NCI-H510A (cell line): Measurements from ENCODE around the gene UPK1B.
"Not testable (repeated sequence)": the region's sequence is repeated elsewhere in the genome, so short reads cannot be mapped to it uniquely, and the experiment has no call there.

Experiments
- DNase-seq: peaks from one replicate; lab custom pipeline; 2025; lab: John Stamatoyannopoulos, UW

Gene UPK1B

DNA sequence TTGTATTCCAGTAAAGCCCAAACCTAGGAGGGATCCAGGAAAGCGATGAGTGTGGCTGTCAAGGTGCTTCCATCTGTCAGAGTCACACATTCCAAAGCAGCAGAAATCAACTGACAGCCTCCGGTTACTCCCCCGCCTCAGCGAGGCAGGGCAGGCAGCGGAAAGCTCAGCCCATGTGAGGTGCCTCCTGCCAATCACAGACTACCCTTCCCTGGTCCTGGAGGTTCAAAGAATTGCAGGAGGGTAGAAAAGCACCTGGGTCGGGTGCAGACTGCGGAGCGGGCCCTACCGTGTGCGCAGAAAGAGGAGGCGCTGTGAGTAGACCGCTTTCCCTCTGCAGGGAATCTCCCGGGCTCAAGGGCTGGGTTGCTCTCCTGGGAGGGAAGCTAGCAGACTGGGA, at the start of gene UPK1B:
TSS of gene UPK1B (plus strand) at position 274 of the 400 bp plus-strand sequence. CDS start 13,144 bp downstream, outside the sequence.
- no peak for DNase-seq

DNA sequence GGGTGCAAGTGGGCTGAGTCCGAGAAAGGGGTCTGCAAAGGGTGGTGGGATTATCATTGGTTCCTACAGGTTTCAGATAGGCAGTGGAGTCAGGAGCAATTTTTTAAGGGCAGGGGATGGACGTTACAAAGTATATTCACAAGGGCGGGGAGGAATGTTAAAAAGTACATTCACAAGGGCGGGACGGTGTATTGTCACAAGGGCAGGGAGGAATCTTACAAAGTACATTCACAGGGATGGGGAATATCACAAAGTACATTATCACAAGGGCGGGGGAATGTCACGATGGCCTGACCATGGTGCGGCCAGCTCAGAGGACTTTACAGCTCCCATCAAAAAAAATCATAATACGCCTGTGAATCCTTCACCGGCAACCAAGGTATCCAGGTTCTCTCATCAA, 48.1 kb upstream of the UPK1B start:
- no peak for DNase-seq

DNA sequence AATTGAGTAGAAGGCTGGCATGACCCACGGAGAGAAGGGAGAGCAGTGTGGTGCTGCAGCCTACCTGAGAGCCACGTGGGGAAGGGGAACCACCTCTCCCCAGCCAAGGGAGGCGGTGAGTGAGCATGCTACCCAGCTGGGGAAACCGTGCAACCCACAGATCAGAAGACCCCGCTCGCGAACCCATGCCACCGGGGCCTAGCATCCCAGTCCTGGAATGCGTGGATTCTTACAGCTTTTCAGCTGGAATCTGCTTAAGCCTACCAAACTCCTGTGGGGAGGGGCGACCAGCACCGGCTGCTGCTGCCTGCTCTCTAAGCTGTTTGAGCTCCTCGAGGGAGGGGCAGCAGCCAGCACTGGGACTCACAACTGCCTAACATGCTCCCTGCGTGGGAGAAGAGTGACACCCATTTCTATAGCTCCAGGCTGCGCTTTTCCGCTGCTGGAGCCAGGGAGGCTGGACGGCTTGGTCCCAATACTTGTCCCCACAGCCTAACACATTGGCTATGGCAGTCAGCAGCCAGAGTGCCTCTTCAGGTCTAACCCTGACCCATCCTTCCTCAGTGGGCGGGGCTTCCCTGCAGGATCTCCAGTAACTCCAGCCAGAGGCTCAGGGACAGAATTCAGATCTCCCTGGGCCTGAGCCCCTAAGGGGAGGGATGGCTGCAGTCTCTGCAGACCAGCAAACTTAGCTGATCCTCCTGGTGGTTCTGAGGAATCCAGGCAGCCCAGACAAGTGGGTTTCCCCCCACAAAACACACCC, 47.5 kb upstream of the UPK1B start:
- DNase-seq, result no peak

DNA sequence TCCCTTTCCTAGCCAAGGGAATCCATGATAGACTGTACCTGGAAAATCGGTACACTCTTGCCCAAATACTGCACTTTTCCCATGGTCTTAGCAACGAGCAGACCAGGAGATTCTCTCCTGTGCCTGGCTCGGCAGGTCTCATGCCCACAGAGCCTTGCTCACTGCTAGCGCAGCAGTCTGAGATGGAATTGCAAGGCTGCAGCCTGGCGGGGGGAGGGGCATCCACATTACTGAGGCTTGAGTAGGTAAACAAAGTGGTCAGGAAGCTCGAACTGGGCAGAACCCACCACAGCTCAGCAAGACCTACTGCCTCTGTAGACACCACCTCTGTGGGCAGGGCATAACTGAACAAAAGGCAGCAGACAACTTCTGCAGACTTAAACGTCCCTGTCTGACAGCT, 43.1 kb upstream of the UPK1B start:
- not testable (repeated sequence) for DNase-seq

DNA sequence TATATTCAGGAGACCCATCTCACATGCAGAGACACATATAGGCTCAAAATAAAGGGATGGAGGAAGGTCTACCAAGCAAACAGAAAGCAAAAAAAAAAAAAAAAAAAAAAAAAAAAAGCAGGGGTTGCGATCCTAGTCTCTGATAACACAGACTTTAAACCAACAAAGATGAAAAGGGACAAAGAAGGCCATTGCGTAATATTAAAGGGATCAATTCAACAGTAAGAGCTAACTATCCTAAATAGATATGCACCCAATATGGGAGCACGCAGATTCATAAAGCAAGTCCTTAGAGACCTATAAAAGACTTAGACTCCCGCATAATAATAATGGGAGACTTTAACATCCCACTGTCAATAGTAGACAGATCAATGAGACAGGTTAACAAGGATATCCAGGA, 41.1 kb upstream of the UPK1B start:
- DNase-seq, result not testable (repeated sequence)

DNA sequence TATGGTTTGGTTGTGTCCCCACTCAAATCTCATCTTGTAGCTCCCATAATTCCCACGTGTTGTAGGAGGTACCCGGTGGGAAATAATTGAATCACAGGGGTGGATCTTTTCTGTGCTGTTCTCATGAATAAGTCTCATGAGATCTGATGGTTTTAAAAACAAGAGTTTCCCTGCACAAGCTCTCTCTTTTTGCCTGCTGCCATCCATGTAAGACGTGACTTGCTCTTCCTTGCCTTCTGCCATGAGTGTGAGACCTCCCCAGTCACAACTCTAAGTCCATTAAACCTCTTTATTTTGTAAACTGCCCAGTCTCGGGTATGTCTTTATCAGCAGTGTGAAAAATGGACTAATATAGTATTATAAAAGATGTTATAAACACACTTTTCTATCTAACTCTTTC, 34.0 kb upstream of the UPK1B start:
- not testable (repeated sequence) for DNase-seq

DNA sequence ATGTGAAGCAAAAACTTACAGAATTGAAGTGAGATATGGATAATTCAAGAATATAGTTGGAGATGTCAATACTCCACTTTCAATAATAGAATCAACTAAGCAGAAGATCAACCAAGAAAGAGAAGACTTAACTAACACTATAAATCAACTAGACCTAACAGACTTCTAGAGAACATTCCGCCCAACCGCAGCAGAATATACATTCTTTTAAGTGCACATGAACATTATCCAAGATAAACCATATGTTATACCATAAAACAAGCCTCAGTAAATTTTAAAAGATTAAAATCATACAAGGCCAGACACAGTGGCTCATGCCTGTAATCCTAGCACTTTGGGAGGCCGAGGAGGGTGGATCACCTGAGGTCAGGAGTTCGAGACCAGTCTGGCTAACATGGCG, 32.9 kb upstream of the UPK1B start:
- DNase-seq, result no peak

DNA sequence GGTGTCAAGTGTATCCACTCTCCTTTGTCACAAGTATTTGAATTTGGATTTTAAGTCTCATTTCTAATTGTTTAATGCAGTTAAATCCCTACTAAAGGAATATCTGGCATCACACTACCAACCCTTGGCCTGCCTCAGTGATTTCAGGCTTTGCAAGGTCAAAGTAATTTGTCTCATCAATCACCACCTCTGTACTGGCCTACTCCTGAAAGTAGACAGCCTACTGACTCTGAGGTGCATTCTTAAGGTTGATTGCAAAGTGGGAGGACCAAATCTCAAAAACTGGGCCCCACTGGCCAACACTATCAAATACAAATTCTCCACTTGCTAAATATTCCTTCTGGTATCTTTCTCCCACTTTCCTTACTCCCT, 28.3 kb upstream of the UPK1B start:
- DNase-seq, result no peak

DNA sequence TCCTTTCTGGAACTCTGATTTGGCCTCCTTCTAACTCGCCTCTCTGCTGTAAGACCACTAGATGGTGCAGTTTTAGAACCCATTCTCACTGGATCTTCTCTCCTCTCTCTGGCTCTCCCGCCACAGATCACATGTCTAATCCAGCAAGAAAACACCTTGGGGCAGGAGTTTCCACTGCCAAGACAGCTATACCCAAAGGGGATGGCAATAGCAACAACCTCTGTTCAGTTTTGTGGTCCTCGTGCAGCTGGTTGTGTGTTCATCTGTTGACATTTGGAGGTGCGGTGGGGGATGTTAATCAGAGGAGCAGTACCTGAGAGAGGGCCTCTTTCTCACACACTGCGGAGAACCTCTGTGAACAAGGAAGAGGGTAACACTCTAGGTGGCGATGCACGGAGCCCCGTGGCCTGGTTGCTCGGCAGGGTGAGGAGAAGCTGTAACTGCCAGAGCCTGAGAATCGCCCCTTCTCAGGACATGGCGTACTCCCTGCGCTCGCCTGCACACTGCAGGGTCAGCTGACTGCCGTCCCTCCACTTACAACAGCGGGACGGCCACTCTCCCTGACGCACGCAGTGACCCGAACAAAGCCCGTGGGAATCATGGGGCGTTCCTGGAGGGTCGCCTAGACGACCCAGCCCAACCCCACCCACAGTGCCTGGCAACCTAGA, 27.8 kb upstream of the UPK1B start, which contains the start of gene TEX55:
TSS of gene TEX55 (plus strand) at position 666 of the 668 bp plus-strand sequence. CDS start 25 bp downstream, outside the sequence.
- DNase-seq, result no peak

DNA sequence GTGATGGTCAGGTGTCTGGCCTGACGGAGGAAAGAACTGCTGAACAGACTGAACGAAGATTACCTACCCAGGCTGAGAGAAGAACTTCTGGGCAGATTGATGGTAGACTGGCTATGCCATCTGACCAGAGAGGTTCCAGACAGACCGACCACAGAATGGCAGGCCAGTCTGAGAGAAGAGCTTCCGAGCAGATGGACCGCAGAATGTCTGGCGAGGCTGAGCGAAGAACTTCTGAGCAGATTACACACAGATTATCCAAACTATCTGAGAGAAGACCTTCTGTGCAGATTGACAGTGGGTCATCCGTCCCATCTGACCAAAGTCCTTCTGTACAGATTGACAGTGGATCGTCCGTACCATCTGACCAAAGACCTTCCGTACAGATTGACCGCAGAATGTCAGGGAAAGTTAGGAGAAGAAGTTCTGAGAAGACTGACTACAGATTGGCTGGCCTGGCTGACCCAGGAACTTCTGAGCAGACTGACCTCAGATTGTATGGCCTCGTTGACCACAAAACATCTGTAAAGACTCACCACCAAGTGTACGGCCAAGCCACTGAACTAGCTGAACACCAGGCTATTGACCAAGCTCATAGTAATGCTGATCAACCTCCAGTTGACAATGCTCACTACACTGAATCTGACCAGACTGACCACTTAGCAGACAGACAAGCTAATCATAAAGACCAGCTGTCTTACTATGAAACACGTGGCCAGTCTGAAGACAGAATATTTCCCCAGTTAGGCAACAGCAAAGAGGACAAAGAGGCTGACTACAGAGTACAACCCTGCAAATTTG, 26.6 kb upstream of the UPK1B start:
- no peak for DNase-seq

DNA sequence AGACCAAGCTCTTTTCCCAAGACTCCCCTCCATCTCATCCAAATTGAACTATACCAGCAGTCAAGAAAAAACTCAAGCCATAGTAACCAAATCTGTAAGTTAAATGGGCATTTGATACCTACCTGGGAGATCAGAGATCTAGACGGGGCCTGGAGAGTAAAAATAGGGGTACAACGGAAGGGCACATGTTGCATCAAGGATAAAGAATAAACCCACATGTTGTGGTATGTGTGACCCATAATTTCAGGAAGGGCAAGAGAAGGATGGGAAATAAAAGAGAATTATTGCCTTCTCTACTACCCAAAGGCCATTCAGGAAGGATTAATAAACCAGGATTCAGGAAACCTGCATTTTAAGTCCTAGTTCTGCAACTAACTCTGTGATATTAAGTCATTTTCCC, 25.9 kb upstream of the UPK1B start:
- DNase-seq, result no peak

DNA sequence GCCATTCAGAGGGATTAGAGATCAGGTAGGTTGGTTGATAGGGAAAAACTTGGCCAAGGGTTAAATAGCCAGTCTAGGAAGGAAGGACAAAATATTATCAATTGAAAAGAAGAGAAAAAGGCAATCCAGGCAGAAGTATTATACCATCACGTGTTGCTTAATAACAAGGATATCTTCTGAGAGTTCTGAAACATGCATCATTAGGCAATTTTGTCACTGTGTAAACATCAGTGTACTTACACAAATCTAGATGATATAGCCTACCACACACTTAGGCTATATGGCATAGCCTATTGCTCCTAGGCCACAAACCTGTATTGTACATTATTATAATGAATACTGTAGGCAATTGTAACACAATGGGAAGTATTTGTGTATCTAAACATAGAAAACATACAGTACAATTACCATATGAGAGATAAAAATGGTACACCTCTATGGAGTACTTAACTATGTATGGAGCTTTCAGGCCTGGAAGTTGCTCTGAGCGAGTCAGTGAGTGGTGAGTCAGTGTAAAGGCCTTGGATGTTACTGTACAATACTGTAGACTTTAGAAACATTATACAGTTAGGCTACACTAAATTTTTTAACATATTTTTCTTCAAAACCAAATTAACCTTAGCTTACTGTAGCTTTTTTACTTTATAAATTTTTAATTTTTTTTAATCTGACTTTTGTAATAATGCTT, 24.8 kb upstream of the UPK1B start:
- DNase-seq, result no peak

DNA sequence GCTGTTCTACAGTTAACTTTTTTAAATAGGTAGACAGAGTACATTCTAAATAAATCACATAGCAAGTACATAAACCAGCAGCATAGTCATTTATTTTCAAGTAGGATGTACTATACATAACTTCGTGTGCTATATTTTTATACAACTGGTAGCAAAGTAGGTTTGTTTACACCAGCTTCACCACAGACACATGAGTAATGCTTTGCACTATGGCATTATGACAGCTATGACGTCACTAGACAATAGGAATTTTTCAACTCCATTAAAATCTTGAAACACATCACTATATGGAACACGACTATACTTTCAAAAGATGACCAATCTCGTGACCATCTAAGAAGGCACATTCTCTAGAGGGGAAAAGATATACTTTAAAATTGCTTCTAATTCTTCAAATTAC, 23.9 kb upstream of the UPK1B start:
- DNase-seq, result no peak

DNA sequence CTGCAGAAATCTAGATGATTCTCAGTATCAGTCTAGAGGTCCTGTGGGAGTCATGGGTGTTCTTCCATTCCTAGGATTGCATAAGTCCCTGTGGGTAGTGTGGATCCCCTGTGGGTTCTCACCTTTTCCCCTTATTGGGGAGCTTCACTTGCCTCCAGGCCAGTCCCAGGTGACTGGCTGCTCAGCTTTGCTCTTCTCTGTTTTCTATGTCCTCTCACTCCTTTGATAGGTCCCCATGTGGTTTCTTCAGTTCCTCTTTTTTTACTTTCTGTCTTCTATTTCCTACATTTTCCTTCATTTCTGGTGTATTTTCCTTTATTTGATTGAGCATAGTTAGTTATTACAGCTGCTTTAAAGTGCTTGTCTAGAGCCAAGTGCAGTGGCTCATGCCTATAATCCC, 16.5 kb upstream of the UPK1B start:
- no peak for DNase-seq

DNA sequence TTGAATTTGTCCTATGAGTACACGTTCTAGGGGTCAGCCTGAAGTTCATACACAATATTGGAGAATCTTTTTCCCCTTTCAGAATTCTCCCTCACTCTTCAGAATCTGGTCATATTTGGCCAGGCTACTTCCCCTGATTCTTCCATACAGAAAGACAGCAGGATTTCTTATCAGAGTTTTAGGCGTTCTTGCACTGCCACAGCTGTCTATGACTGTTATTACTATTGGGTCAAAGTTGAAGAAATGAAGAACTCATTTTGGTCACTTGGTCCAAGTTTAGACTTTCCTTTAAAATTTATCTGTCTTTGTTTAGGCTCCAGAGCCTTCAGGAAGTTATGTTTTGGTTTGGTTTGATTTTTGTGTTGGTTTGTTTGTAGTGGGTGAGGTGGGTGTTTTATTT, 15.4 kb upstream of the UPK1B start:
- DNase-seq, result no peak

DNA sequence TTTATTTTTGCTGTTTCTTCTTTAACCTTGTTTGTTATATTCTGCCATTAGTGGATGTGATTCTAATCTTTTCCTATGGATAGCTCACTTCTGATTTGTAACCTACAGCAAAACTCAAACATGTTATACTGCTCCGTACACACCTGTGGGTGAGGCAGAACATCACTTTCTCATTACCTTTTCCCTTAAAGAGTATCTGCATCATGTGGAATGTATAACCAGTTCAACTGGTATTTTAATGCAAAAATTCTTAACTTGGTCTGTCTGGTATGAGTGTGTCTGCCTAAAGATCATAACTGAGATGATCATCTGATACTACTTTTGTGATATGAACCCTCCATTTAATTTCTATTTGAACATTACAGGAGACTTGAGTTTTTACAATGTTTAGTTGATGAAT, 13.0 kb upstream of the UPK1B start:
- DNase-seq, result no peak

DNA sequence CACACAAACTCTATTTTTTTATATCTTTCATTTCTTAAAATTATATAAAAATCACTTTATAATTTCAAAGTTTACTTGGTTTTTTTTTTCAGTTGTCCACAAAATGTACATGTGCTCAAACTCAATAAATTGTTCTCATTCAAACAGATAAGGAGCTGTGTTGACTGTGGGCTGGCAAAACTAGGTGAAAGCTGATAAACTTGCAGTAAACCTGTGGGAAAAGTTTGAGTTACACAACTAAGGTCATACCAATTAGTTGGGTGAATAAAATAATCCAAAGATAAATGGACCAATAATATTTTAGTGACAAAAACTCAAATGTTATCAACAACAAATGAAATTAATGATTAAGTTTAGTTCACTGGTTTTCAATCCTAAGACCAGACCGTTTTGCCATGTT, 12.6 kb upstream of the UPK1B start:
- DNase-seq, result no peak

DNA sequence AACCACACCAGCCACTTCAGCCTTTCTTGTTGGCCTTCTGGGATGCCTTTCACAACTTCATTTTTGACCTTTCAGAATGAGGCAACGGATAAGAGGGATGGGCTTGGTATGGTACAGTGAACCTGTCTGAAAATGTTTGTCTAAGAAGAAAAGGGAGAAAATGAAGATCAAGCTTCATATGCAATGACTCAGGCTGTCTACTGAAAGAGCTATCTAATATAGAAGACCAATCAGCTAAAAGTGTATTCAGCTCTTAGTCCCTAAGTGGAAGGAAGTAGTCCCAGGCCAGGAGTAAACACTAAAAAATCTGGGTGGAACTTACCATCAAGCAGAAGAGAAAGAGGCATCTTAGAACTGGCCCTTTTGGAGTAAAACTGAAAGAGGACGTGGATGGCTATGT, 12.2 kb upstream of the UPK1B start:
- no peak for DNase-seq

DNA sequence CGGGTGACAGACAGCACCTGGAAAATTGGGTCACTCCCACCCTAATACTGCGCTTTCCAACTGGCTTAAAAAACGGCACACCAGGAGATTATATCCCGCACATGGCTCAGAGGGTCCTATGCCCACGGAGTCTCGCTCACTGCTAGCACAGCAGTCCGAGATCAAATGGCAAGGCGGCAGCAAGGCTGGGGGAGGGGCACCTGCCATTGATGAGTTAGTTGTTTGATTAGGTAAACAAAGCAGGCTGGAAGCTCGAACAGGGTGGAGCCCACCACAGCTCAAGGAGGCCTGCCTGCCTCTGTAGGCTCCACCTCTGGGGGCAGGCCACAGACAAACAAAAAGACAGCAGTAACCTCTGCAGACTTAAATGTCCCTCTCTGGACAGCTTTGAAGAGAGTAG, 8.7 kb upstream of the UPK1B start:
- DNase-seq, result not testable (repeated sequence)

DNA sequence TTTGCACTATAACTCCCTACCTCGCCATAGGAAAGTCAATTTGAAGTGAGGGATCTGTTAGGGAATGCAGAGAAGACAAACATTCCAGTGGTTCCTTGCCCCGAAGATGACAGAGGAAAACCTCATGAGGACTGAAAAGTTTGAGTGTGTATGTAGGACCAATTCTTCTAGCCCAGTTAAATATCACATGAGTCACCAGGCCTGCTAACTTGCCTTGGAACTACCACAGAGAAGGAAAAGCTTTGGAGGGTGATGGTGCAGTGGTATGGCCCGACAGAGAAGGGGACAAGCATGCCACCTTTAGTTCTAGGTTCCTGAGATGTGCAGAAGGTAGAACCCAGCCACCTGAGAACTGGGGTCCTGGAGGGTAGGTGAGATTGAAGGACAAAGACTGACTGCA, 2.6 kb upstream of the UPK1B start:
- DNase-seq, result no peak

DNA sequence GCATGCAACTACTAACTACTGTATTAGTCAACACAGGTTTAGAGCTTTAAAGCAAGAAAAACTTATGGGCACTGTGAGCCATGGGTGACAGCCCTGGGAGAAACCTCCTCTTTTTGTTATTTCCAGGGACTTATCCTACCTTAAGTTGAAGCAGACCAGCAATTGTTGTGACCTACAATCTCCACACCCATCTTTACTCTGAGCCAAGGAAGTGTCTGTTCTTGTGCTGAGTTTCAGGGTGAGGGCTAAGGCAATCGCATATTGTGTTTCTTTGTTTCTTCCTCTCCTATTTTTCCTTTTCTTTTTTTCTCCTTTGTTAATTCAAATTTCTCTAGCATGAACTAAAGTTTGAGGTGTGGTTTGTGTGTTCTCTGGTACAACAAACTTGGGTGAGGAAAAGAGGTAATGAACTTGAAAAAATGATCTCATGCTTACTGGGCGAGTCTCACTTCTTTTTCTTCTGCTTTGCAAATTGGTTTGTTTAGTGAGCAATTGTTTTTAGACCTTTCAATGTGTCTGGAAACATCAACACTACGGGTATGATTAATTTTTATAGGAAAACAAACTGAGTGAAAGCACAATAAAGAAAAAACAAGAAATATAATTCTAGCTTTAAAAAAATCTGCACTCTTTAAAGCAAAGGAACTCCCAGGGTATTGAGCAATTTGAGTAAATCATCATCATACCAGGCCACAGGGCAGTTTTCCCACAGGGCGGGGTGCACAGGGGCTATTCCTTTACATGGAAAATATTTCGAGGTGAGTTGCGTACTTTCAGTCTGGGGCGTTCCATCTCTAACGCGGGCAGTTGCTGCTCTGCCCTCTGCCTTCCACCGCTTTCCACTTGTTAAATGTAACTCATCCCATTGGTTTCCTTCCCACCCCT, 2.7 kb downstream of the UPK1B start:
- DNase-seq, result no peak
